AG09309 (cell line): ENCODE data around the gene KRT10.
"Not testable (repeated sequence)": the region's sequence is repeated elsewhere in the genome, so short reads cannot be mapped to it uniquely, and the experiment has no call there.

Source experiments
- DNase-seq: peaks from one replicate; pipeline ENCODE4 v3.0.0-alpha.2; 2010; ENCODE audit warnings: low read depth
- H3K4me3 ChIP-seq: 2 replicates; pipeline ENCODE4 v1.5.1; 2011; ENCODE audit warnings: mild to moderate bottlenecking, low read depth, low read length, moderate library complexity; ENCODE audit not compliant: control insufficient read depth
- CTCF ChIP-seq: IDR thresholded peaks from 2 replicates; pipeline ENCODE4 v1.5.1; 2011; ENCODE audit warnings: mild to moderate bottlenecking, low read depth, low read length, inconsistent platforms; ENCODE audit not compliant: insufficient read depth, control insufficient read depth; ENCODE audit errors: missing control alignments

Gene KRT10

GRCh38 chr17:40817103-40817682, 5.2 kb downstream of the KRT10 start:
- DNase-seq: no peak
- H3K4me3 ChIP-seq: no peak overlapping the region
- no peak for TF ChIP-seq CTCF

GRCh38 chr17:40816569-40816968, 5.8 kb downstream of the KRT10 start:
- H3K4me3 ChIP-seq: no peak overlapping the region
- DNase-seq: no peak
- TF ChIP-seq CTCF: no peak

- no peak for TF ChIP-seq CTCF
- H3K4me3 ChIP-seq: no peak overlapping the region
- no peak for DNase-seq
Measured at GRCh38 chr17:40815381-40815780, 7.0 kb downstream of the KRT10 start.

GRCh38 chr17:40814657-40815056, 7.8 kb downstream of the KRT10 start:
- not testable (repeated sequence) for DNase-seq, H3K4me3 ChIP-seq

GRCh38 chr17:40813804-40814203, 8.6 kb downstream of the KRT10 start:
- no peak for TF ChIP-seq CTCF
- no peak for DNase-seq
- no peak overlapping the region for H3K4me3 ChIP-seq

GRCh38 chr17:40812639-40813038, 9.8 kb downstream of the KRT10 start:
- no peak overlapping the region for H3K4me3 ChIP-seq
- DNase-seq: no peak
- no peak for TF ChIP-seq CTCF

- no peak for DNase-seq
- TF ChIP-seq CTCF: no peak
Measured at GRCh38 chr17:40810494-40810893, 11.9 kb downstream of the KRT10 start.

More at GRCh38 chr17:40810494-40810893, 11.9 kb downstream of the KRT10 start:
- H3K4me3 ChIP-seq: no peak overlapping the region
